ENCODE measurements around the gene HPSE2.

Gene HPSE2

GRCh38 chr10:98611436-98611835, 624.2 kb downstream of the HPSE2 start:
- Histone ChIP-seq H3K9me3 (ENCODE audit: severe bottlenecking) (no peaks in the 10 kb centered on the region), H3K27ac (no peak overlapping the region), H3K4me3 (ENCODE audit: low read depth, low read length) (no peak overlapping the region), H3K27me3 (ENCODE audit: insufficient read depth, low read depth, severe bottlenecking) (peaks cover 79% of the 10 kb centered on the region), H3K36me3 (no peaks in the 10 kb centered on the region)
- TF ChIP-seq CTCF (IDR thresholded peaks at IDR 0.05; ENCODE audit: low read depth, low read length) = no peak
- no peak for DNase-seq

- no peak for TF ChIP-seq CTCF (IDR thresholded peaks at IDR 0.05; ENCODE audit: low read depth, low read length)
- H3K27me3 ChIP-seq (ENCODE audit: insufficient read depth, low read depth, severe bottlenecking) = peaks cover 81% of the 10 kb centered on the region
- no peak for DNase-seq
- H3K36me3 ChIP-seq = no peaks in the 10 kb centered on the region
- no peak overlapping the region for H3K27ac ChIP-seq
- no peaks in the 10 kb centered on the region for H3K9me3 ChIP-seq (ENCODE audit: severe bottlenecking)
- no peak overlapping the region for H3K4me3 ChIP-seq (ENCODE audit: low read depth, low read length)
Measured at GRCh38 chr10:98610836-98611235, 624.8 kb downstream of the HPSE2 start.

- TF ChIP-seq CTCF (IDR thresholded peaks at IDR 0.05; ENCODE audit: low read depth, low read length) = no peak
- no peak for DNase-seq
- no peaks in the 10 kb centered on the region for H3K36me3 ChIP-seq
- H3K9me3 ChIP-seq (ENCODE audit: severe bottlenecking) = no peaks in the 10 kb centered on the region
- H3K27ac ChIP-seq = no peak overlapping the region
- no peak overlapping the region for H3K4me3 ChIP-seq (ENCODE audit: low read depth, low read length)
- H3K27me3 ChIP-seq (ENCODE audit: insufficient read depth, low read depth, severe bottlenecking) = peaks cover 83% of the 10 kb centered on the region
Measured at GRCh38 chr10:98610301-98610700, 625.4 kb downstream of the HPSE2 start.

- Histone ChIP-seq H3K36me3 (no peaks in the 10 kb centered on the region), H3K27ac (no peak overlapping the region), H3K27me3 (ENCODE audit: insufficient read depth, low read depth, severe bottlenecking) (peaks cover 83% of the 10 kb centered on the region), H3K9me3 (ENCODE audit: severe bottlenecking) (no peaks in the 10 kb centered on the region), H3K4me3 (ENCODE audit: low read depth, low read length) (no peak overlapping the region)
- DNase-seq = no peak
- no peak for TF ChIP-seq CTCF (IDR thresholded peaks at IDR 0.05; ENCODE audit: low read depth, low read length)
Measured at GRCh38 chr10:98609265-98609664, 626.4 kb downstream of the HPSE2 start.

GRCh38 chr10:98608411-98608810, 627.2 kb downstream of the HPSE2 start:
- no peaks in the 10 kb centered on the region for H3K9me3 ChIP-seq (ENCODE audit: severe bottlenecking)
- TF ChIP-seq CTCF (IDR thresholded peaks at IDR 0.05; ENCODE audit: low read depth, low read length) = no peak
- H3K27me3 ChIP-seq (ENCODE audit: insufficient read depth, low read depth, severe bottlenecking) = peaks cover 83% of the 10 kb centered on the region
- H3K27ac ChIP-seq = no peak overlapping the region
- no peaks in the 10 kb centered on the region for H3K36me3 ChIP-seq
- DNase-seq = no peak
- H3K4me3 ChIP-seq (ENCODE audit: low read depth, low read length) = no peak overlapping the region

- no peak for DNase-seq
- H3K36me3 ChIP-seq = no peaks in the 10 kb centered on the region
- TF ChIP-seq CTCF (IDR thresholded peaks at IDR 0.05; ENCODE audit: low read depth, low read length) = no peak
Measured at GRCh38 chr10:98602224-98602623, 633.4 kb downstream of the HPSE2 start.

More at GRCh38 chr10:98602224-98602623, 633.4 kb downstream of the HPSE2 start:
- Histone ChIP-seq H3K9me3 (ENCODE audit: severe bottlenecking) (peaks cover 4% of the 10 kb centered on the region), H3K27me3 (ENCODE audit: insufficient read depth, low read depth, severe bottlenecking) (peaks cover 55% of the 10 kb centered on the region), H3K4me3 (ENCODE audit: low read depth, low read length) (no peak overlapping the region), H3K27ac (no peak overlapping the region)

Measured in WERI-Rb-1 (cell line).